Measurements from ENCODE around the gene RAG1.

The RAG1 gene

GRCh38 chr11:36623494-36623893 is 55.7 kb downstream of the RAG1 start:
- H3K9me3 ChIP-seq (ENCODE audit: control insufficient read depth, low read length): no peaks in the 10 kb centered on the region
- H3K27ac ChIP-seq (ENCODE audit: insufficient read depth, low read length, poor library complexity, severe bottlenecking): no peak overlapping the region
- H3K4me1 ChIP-seq (ENCODE audit: control insufficient read depth, insufficient read depth, low read length, poor library complexity, severe bottlenecking): no peaks in the 10 kb centered on the region
- no peaks in the 10 kb centered on the region for H3K36me3 ChIP-seq (ENCODE audit: control insufficient read depth, insufficient read depth, low read length)
- H3K27me3 ChIP-seq (replicated peaks; ENCODE audit: control insufficient read depth, insufficient read depth, low read length, poor library complexity, severe bottlenecking): no peaks in the 10 kb centered on the region
- DNase-seq: no peak
- no peak overlapping the region for H3K4me3 ChIP-seq (ENCODE audit: insufficient read depth, low read depth, low read length, poor library complexity, severe bottlenecking)

- H3K36me3 ChIP-seq (ENCODE audit: control insufficient read depth, insufficient read depth, low read length): no peaks in the 10 kb centered on the region
- no peaks in the 10 kb centered on the region for H3K9me3 ChIP-seq (ENCODE audit: control insufficient read depth, low read length)
- no peak for DNase-seq
- H3K4me1 ChIP-seq (ENCODE audit: control insufficient read depth, insufficient read depth, low read length, poor library complexity, severe bottlenecking): no peaks in the 10 kb centered on the region
- H3K4me3 ChIP-seq (ENCODE audit: insufficient read depth, low read depth, low read length, poor library complexity, severe bottlenecking): no peak overlapping the region
- no peaks in the 10 kb centered on the region for H3K27me3 ChIP-seq (replicated peaks; ENCODE audit: control insufficient read depth, insufficient read depth, low read length, poor library complexity, severe bottlenecking)
- no peak overlapping the region for H3K27ac ChIP-seq (ENCODE audit: insufficient read depth, low read length, poor library complexity, severe bottlenecking)
These were observed 59.2 kb downstream of the RAG1 start for GRCh38 chr11:36627006-36627405.

GRCh38 chr11:36627471-36627870 is 59.7 kb downstream of the RAG1 start:
- Histone ChIP-seq H3K27me3 (replicated peaks; ENCODE audit: control insufficient read depth, insufficient read depth, low read length, poor library complexity, severe bottlenecking) (no peaks in the 10 kb centered on the region), H3K4me1 (ENCODE audit: control insufficient read depth, insufficient read depth, low read length, poor library complexity, severe bottlenecking) (no peaks in the 10 kb centered on the region), H3K4me3 (ENCODE audit: insufficient read depth, low read depth, low read length, poor library complexity, severe bottlenecking) (no peak overlapping the region), H3K36me3 (ENCODE audit: control insufficient read depth, insufficient read depth, low read length) (no peaks in the 10 kb centered on the region), H3K9me3 (ENCODE audit: control insufficient read depth, low read length) (no peaks in the 10 kb centered on the region), H3K27ac (ENCODE audit: insufficient read depth, low read length, poor library complexity, severe bottlenecking) (no peak overlapping the region)
- no peak for DNase-seq

GRCh38 chr11:36628141-36628540 is 60.3 kb downstream of the RAG1 start:
- H3K27ac ChIP-seq (ENCODE audit: insufficient read depth, low read length, poor library complexity, severe bottlenecking): no peak overlapping the region
- H3K4me3 ChIP-seq (ENCODE audit: insufficient read depth, low read depth, low read length, poor library complexity, severe bottlenecking): no peak overlapping the region
- H3K4me1 ChIP-seq (ENCODE audit: control insufficient read depth, insufficient read depth, low read length, poor library complexity, severe bottlenecking): no peaks in the 10 kb centered on the region
- H3K36me3 ChIP-seq (ENCODE audit: control insufficient read depth, insufficient read depth, low read length): no peaks in the 10 kb centered on the region
- no peak for DNase-seq
- H3K9me3 ChIP-seq (ENCODE audit: control insufficient read depth, low read length): no peaks in the 10 kb centered on the region
- no peaks in the 10 kb centered on the region for H3K27me3 ChIP-seq (replicated peaks; ENCODE audit: control insufficient read depth, insufficient read depth, low read length, poor library complexity, severe bottlenecking)

- DNase-seq: no peak
- H3K27ac ChIP-seq (ENCODE audit: insufficient read depth, low read length, poor library complexity, severe bottlenecking): no peak overlapping the region
- H3K4me1 ChIP-seq (ENCODE audit: control insufficient read depth, insufficient read depth, low read length, poor library complexity, severe bottlenecking): no peaks in the 10 kb centered on the region
- no peak overlapping the region for H3K4me3 ChIP-seq (ENCODE audit: insufficient read depth, low read depth, low read length, poor library complexity, severe bottlenecking)
- H3K27me3 ChIP-seq (replicated peaks; ENCODE audit: control insufficient read depth, insufficient read depth, low read length, poor library complexity, severe bottlenecking): no peaks in the 10 kb centered on the region
- H3K36me3 ChIP-seq (ENCODE audit: control insufficient read depth, insufficient read depth, low read length): no peaks in the 10 kb centered on the region
- H3K9me3 ChIP-seq (ENCODE audit: control insufficient read depth, low read length): no peaks in the 10 kb centered on the region
These were observed 61.0 kb downstream of the RAG1 start for GRCh38 chr11:36628765-36629244.
